GM12878 (cell line): Measurements from ENCODE around the gene TMEM50B.

Experiments
- GABPA ChIP-seq: IDR thresholded peaks from 2 replicates; pipeline ENCODE4 v1.6.1; 2014; ENCODE audit warnings: antibody characterized with exemption, low read depth, mild to moderate bottlenecking, inconsistent platforms
- MYC ChIP-seq: IDR thresholded peaks from 2 replicates; pipeline ENCODE4 v1.6.1; 2011; ENCODE audit warnings: mild to moderate bottlenecking, low read length, moderate library complexity, inconsistent platforms; ENCODE audit not compliant: insufficient read depth, insufficient replicate concordance, insufficient read length, severe bottlenecking
- POLR2A ChIP-seq: IDR thresholded peaks from 2 replicates; pipeline ENCODE4 v1.6.1; 2011; ENCODE audit warnings: low read depth, mild to moderate bottlenecking, low read length
- SIX5 ChIP-seq: IDR thresholded peaks from 2 replicates; pipeline ENCODE4 v1.6.1; 2011; ENCODE audit warnings: mild to moderate bottlenecking, low read depth, low read length, moderate library complexity; ENCODE audit not compliant: severe bottlenecking
- SP1 ChIP-seq: IDR thresholded peaks from one replicate; pipeline ENCODE4 v1.6.1; 2011; ENCODE audit warnings: low read depth, low read length
- WRNIP1 ChIP-seq: IDR thresholded peaks from 2 replicates; pipeline ENCODE4 v1.6.1; 2011; ENCODE audit warnings: low read depth, low read length, improper control_type of control experiment, borderline replicate concordance
- TF ChIP-seq, protein P1 (sequence below): fragments of 450-650 bp; IDR thresholded peaks from 2 replicates; pipeline ENCODE4 v1.6.1; 2017; ENCODE audit warnings: mild to moderate bottlenecking, moderate library complexity
- TF ChIP-seq, protein P2 (sequence below), 3 experiments: IDR thresholded peaks in 2 of 3; conservative IDR thresholded peaks in 1 of 3; 2 replicates each; pipeline ENCODE4 v1.5.1; 2011; ENCODE audit warnings: low read depth in 3 of 3, low read length in 3 of 3, mild to moderate bottlenecking in 3 of 3, control low read depth in 2 of 3, moderate library complexity in 2 of 3, inconsistent platforms in 1 of 3, mixed read lengths in 1 of 3; ENCODE audit not compliant: control insufficient read depth in 2 of 3, insufficient read depth in 1 of 3; ENCODE audit errors: extremely low read depth in 1 of 3

DNA sequence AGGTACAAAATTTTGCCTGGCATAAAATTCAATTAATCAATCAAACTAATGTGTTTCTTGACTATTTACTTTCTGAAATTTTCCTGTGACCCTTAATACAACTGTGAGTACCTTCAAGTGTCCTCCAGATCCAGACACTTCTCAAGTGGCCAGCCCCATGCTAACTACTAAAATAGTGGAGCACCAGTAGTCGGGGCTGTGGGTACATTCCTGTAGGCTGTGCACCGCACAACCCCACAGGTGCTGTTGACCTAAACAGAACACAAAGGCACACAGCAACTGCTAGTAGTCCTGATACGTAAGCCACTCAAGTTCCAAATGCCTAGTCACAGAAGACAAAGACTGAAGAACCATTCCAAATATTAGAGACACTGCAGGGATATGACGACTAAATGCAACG lies 36.6 kb downstream of the TMEM50B start:
- TF ChIP-seq, protein P1, sequence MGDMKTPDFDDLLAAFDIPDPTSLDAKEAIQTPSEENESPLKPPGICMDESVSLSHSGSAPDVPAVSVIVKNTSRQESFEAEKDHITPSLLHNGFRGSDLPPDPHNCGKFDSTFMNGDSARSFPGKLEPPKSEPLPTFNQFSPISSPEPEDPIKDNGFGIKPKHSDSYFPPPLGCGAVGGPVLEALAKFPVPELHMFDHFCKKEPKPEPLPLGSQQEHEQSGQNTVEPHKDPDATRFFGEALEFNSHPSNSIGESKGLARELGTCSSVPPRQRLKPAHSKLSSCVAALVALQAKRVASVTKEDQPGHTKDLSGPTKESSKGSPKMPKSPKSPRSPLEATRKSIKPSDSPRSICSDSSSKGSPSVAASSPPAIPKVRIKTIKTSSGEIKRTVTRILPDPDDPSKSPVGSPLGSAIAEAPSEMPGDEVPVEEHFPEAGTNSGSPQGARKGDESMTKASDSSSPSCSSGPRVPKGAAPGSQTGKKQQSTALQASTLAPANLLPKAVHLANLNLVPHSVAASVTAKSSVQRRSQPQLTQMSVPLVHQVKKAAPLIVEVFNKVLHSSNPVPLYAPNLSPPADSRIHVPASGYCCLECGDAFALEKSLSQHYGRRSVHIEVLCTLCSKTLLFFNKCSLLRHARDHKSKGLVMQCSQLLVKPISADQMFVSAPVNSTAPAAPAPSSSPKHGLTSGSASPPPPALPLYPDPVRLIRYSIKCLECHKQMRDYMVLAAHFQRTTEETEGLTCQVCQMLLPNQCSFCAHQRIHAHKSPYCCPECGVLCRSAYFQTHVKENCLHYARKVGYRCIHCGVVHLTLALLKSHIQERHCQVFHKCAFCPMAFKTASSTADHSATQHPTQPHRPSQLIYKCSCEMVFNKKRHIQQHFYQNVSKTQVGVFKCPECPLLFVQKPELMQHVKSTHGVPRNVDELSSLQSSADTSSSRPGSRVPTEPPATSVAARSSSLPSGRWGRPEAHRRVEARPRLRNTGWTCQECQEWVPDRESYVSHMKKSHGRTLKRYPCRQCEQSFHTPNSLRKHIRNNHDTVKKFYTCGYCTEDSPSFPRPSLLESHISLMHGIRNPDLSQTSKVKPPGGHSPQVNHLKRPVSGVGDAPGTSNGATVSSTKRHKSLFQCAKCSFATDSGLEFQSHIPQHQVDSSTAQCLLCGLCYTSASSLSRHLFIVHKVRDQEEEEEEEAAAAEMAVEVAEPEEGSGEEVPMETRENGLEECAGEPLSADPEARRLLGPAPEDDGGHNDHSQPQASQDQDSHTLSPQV: no peak
- TF ChIP-seq SIX5 (no peak), POLR2A (no peak), WRNIP1 (no peak), SP1 (no peak), MYC (no peak), GABPA (no peak)
- TF ChIP-seq, protein P2, sequence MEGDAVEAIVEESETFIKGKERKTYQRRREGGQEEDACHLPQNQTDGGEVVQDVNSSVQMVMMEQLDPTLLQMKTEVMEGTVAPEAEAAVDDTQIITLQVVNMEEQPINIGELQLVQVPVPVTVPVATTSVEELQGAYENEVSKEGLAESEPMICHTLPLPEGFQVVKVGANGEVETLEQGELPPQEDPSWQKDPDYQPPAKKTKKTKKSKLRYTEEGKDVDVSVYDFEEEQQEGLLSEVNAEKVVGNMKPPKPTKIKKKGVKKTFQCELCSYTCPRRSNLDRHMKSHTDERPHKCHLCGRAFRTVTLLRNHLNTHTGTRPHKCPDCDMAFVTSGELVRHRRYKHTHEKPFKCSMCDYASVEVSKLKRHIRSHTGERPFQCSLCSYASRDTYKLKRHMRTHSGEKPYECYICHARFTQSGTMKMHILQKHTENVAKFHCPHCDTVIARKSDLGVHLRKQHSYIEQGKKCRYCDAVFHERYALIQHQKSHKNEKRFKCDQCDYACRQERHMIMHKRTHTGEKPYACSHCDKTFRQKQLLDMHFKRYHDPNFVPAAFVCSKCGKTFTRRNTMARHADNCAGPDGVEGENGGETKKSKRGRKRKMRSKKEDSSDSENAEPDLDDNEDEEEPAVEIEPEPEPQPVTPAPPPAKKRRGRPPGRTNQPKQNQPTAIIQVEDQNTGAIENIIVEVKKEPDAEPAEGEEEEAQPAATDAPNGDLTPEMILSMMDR (IDR thresholded peaks at IDR 0.05 in 2 of 3, conservative IDR thresholded peaks at IDR 0.05 in 1 of 3; ENCODE audit: control insufficient read depth in 2 of 3, extremely low read depth in 1 of 3, insufficient read depth in 1 of 3, low read depth in 3 of 3, low read length in 3 of 3): no peak
